Jurkat, Clone E6-1 (cell line): ENCODE measurements around the gene MX1.

ENCODE experiments used
- DNase-seq: peaks from one replicate; pipeline ENCODE4 v3.0.0-alpha.2; 2011; ENCODE audit warnings: low read depth, low spot score
- H3K4me3 ChIP-seq: 2 replicates; pipeline ENCODE4 v1.5.1; 2011; ENCODE audit warnings: mild to moderate bottlenecking, low read length, control low read depth, moderate library complexity

MX1 gene

GRCh38 chr21:41428847-41429246 lies 2.8 kb downstream of the MX1 start:
- DNase-seq: no peak
- no peak overlapping the region for H3K4me3 ChIP-seq

GRCh38 chr21:41429305-41429704 lies 3.3 kb downstream of the MX1 start:
- DNase-seq: no peak
- H3K4me3 ChIP-seq: no peak overlapping the region

- no peak overlapping the region for H3K4me3 ChIP-seq
- no peak for DNase-seq
Observed at GRCh38 chr21:41429925-41430491, 4.0 kb downstream of the MX1 start.

GRCh38 chr21:41431788-41432548 lies 5.9 kb downstream of the MX1 start:
- DNase-seq: no peak
- H3K4me3 ChIP-seq: no peak overlapping the region

GRCh38 chr21:41432562-41433460 lies 6.8 kb downstream of the MX1 start:
- no peak overlapping the region for H3K4me3 ChIP-seq
- DNase-seq: no peak

DNA sequence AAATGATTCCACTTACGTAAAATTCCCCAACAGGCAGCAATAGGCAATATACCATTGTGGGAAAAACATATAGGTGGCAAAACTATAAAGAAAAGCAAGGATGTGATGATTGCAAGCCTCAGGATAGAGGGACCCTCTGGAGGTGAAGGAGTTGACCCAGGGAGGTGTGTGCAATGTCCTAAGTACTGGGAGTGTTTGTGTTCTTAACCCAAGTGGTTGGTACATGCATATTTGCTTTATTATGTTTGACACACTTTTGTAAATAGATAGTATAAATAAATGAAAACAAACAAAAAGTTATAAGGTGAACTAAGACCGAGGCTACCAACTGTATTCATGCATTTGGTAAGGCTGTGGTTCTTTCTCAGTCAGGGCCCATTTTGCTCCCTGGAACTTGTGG lies 7.5 kb downstream of the MX1 start:
- no peak for DNase-seq
- no peak overlapping the region for H3K4me3 ChIP-seq

DNA sequence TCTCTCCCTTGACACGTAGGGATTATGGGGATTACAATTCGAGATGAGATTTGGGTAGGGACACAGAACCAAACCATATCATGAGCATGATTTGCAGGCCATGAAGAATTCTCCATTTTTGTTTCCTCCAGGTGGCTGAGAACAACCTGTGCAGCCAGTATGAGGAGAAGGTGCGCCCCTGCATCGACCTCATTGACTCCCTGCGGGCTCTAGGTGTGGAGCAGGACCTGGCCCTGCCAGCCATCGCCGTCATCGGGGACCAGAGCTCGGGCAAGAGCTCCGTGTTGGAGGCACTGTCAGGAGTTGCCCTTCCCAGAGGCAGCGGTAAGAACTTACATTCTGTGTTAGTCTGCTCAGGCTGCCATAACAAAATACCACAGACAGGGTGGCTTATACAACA lies 9.7 kb downstream of the MX1 start:
- no peak overlapping the region for H3K4me3 ChIP-seq
- DNase-seq: no peak

- DNase-seq: no peak
- no peak overlapping the region for H3K4me3 ChIP-seq
Observed at GRCh38 chr21:41437729-41438128, 11.7 kb downstream of the MX1 start.

DNA sequence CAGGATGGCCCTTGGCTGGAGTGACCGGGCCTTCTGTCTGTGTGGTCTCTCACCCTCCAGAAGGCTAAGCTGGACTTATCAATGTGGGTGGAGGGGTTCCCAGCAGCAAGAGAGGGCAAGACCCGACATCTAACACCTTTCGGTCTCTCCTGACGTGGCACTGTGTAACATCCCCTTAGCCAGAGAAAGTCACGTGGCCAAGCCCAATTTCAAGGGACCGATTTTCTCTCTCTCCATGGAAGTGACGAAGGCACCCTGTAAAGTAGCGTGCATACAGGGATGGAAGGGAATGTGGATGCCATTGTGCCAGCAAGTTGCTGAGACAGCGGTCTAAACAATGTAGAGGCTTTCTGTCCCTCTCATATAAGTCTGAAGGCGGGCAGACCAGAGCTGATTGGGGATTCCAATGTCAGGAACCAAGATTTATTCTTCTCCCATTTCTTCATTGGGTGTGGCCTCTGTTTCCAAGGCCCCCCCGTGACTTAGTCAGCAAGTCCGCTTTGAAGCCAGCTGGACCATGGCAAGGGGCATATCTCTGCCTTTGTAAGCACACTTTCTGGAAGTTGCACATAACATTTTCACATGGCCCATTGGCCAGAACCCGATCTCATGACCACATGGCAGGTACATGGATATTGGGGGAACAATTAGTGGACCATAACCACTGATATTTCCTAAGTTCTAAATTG lies 12.5 kb downstream of the MX1 start:
- DNase-seq: no peak
- H3K4me3 ChIP-seq: no peak overlapping the region

GRCh38 chr21:41439248-41439647 lies 13.2 kb downstream of the MX1 start:
- no peak overlapping the region for H3K4me3 ChIP-seq
- no peak for DNase-seq

GRCh38 chr21:41441546-41441945 lies 15.5 kb downstream of the MX1 start:
- H3K4me3 ChIP-seq: no peak overlapping the region
- DNase-seq: no peak

GRCh38 chr21:41442481-41443186 lies 16.6 kb downstream of the MX1 start:
- no peak overlapping the region for H3K4me3 ChIP-seq
- no peak for DNase-seq

- no peak overlapping the region for H3K4me3 ChIP-seq
- DNase-seq: no peak
Observed at GRCh38 chr21:41443562-41443961, 17.5 kb downstream of the MX1 start.

GRCh38 chr21:41444703-41445464 lies 18.8 kb downstream of the MX1 start:
- H3K4me3 ChIP-seq: no peak overlapping the region
- DNase-seq: no peak

DNA sequence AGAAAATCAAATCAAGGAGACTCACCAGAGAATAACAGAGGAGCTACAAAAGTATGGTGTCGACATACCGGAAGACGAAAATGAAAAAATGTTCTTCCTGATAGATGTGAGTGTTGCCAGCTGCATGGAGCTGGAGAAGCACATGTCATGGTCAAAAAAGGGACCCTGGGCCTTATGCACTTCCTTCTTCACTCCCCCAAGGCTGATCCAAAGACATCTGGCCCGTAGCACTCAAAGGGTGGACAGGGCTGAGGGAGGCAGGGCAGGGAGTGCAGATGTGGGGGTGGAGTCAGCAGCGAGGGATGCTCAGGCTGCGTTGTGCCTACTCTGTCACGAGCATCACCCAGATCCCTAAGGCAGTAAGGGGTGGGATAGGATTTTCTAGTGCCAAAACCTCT lies 19.4 kb downstream of the MX1 start:
- H3K4me3 ChIP-seq: no peak overlapping the region
- DNase-seq: no peak

GRCh38 chr21:41446586-41446985 lies 20.5 kb downstream of the MX1 start:
- DNase-seq: no peak

DNA sequence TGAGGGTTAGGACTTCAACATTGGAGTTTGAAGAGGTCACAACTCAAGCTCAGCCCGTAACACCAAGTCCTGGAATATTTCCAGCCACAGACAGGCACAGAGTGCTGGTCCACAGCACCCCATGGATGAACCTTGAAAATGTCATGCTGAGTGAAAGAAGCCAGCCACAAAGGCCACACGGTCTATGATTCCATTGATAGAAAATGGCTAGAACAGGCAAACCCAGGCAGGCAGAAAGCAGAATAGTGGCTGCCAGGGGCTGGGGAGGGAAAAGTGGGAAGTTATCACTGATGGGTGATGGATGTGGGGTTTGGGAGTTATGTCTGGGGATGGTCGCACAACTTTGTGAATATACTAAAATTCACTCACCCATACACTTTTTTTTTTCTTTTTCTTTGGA lies 21.3 kb downstream of the MX1 start:
- no peak overlapping the region for H3K4me3 ChIP-seq
- DNase-seq: no peak

More at GRCh38 chr21:41446586-41446985, 20.5 kb downstream of the MX1 start:
- no peak overlapping the region for H3K4me3 ChIP-seq

- H3K4me3 ChIP-seq: no peak overlapping the region
- no peak for DNase-seq
Observed at GRCh38 chr21:41449613-41450012, 23.6 kb downstream of the MX1 start.
